ENCODE data around the gene METAP2. TPM values are rescaled to one million over a fixed set of nuclear protein-coding genes. Genes with fewer than 3 reads are reported as not detected.

The METAP2 gene
- total RNA-seq, 1 experiment from 2014 or later = 86.1 TPM

DNA sequence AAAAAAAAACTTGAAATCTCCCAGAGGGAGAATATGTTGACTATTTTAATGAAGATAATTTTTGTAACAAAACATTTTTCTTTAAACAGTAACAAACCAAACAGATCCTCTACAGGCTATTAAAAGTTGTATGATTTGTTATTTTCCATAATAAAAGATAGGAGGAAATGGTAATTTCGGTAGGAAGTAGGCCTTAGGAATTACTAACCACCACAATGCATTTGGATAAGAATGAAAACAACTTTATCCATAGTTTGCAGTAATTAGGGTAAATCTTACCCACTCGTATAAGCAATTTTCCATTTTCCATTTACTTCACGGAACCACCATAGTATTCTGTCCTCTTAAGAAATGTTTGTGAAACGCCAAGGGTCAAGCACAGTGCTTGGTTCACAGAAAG is 71.4 kb downstream of the METAP2 start:
- TF ChIP-seq, protein P1, sequence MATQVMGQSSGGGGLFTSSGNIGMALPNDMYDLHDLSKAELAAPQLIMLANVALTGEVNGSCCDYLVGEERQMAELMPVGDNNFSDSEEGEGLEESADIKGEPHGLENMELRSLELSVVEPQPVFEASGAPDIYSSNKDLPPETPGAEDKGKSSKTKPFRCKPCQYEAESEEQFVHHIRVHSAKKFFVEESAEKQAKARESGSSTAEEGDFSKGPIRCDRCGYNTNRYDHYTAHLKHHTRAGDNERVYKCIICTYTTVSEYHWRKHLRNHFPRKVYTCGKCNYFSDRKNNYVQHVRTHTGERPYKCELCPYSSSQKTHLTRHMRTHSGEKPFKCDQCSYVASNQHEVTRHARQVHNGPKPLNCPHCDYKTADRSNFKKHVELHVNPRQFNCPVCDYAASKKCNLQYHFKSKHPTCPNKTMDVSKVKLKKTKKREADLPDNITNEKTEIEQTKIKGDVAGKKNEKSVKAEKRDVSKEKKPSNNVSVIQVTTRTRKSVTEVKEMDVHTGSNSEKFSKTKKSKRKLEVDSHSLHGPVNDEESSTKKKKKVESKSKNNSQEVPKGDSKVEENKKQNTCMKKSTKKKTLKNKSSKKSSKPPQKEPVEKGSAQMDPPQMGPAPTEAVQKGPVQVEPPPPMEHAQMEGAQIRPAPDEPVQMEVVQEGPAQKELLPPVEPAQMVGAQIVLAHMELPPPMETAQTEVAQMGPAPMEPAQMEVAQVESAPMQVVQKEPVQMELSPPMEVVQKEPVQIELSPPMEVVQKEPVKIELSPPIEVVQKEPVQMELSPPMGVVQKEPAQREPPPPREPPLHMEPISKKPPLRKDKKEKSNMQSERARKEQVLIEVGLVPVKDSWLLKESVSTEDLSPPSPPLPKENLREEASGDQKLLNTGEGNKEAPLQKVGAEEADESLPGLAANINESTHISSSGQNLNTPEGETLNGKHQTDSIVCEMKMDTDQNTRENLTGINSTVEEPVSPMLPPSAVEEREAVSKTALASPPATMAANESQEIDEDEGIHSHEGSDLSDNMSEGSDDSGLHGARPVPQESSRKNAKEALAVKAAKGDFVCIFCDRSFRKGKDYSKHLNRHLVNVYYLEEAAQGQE (IDR thresholded peaks at IDR 0.05; ENCODE audit: insufficient read depth in 1 of 2, low read depth in 2 of 2, low read length in 1 of 2) = no peak
- TF ChIP-seq SIN3A (IDR thresholded peaks at IDR 0.05; ENCODE audit: borderline replicate concordance, insufficient read depth, low read depth, low read length) (no peak), TCF7L2 (IDR thresholded peaks at IDR 0.05; ENCODE audit: low read depth, low read length) (no peak), POLR2AphosphoS5 (IDR thresholded peaks at IDR 0.05; ENCODE audit: low read depth, low read length) (no peak)
- TF ChIP-seq, protein P2, sequence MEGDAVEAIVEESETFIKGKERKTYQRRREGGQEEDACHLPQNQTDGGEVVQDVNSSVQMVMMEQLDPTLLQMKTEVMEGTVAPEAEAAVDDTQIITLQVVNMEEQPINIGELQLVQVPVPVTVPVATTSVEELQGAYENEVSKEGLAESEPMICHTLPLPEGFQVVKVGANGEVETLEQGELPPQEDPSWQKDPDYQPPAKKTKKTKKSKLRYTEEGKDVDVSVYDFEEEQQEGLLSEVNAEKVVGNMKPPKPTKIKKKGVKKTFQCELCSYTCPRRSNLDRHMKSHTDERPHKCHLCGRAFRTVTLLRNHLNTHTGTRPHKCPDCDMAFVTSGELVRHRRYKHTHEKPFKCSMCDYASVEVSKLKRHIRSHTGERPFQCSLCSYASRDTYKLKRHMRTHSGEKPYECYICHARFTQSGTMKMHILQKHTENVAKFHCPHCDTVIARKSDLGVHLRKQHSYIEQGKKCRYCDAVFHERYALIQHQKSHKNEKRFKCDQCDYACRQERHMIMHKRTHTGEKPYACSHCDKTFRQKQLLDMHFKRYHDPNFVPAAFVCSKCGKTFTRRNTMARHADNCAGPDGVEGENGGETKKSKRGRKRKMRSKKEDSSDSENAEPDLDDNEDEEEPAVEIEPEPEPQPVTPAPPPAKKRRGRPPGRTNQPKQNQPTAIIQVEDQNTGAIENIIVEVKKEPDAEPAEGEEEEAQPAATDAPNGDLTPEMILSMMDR (IDR thresholded peaks at IDR 0.05) = no peak
- in situ Hi-C loops (cut with HindIII; ENCODE audit: low pct_unique_long_range_greater_than_20kb, low sequenced_read_pairs) = no loop called here
- no peak overlapping the region for H3K27ac ChIP-seq (ENCODE audit: low read length)
- POLR2A ChIA-PET = interaction anchor here (0.7 kb wide), 1 partner anchor 422 kb away, joined by 3 read pairs; no protein-coding TSS in a partner anchor
- DNase-seq (ENCODE audit: low read depth, low spot score) (no peak), ATAC-seq (no peak)
- peaks cover 12% of the 10 kb centered on the region; the same call in 1 of the 2 replicates for H3K27me3 ChIP-seq (ENCODE audit: control insufficient read depth, insufficient read depth, low read length)
- no peak overlapping the region for H3K4me3 ChIP-seq (ENCODE audit: low read depth in 2 of 2, low read length in 2 of 2)
- BruUV-seq (replicated peaks) = no TSS peak
- CTCF ChIA-PET = no interaction called here
- H3K36me3 ChIP-seq (ENCODE audit: control insufficient read depth, insufficient read depth, low read length) = no peaks in the 10 kb centered on the region
- H3K4me1 ChIP-seq (ENCODE audit: control insufficient read depth, insufficient read depth, low read length) = no peaks in the 10 kb centered on the region
- intact Hi-C loops (cut with micrococcal nuclease; ENCODE audit: unreplicated experiment) = no loop called here
- H3K9me3 ChIP-seq (ENCODE audit: control insufficient read depth, insufficient read depth, low read depth, low read length) = peaks cover 6% of the 10 kb centered on the region; the same call in 1 of the 2 replicates

GRCh38 chr12:95545731-95546490 is 72.0 kb downstream of the METAP2 start:
- in situ Hi-C loops (cut with HindIII; ENCODE audit: low pct_unique_long_range_greater_than_20kb, low sequenced_read_pairs) (no loop called here), intact Hi-C loops (cut with micrococcal nuclease; ENCODE audit: unreplicated experiment) (no loop called here)
- POLR2A ChIA-PET = no interaction called here
- Histone ChIP-seq H3K4me3 (ENCODE audit: low read depth in 2 of 2, low read length in 2 of 2) (no peak overlapping the region), H3K9me3 (ENCODE audit: control insufficient read depth, insufficient read depth, low read depth, low read length) (peaks cover 6% of the 10 kb centered on the region; the same call in 1 of the 2 replicates), H3K36me3 (ENCODE audit: control insufficient read depth, insufficient read depth, low read length) (no peaks in the 10 kb centered on the region), H3K27me3 (ENCODE audit: control insufficient read depth, insufficient read depth, low read length) (peaks cover 12% of the 10 kb centered on the region; the same call in 1 of the 2 replicates), H3K27ac (ENCODE audit: low read length) (no peak overlapping the region), H3K4me1 (ENCODE audit: control insufficient read depth, insufficient read depth, low read length) (no peaks in the 10 kb centered on the region)
- no peak for ATAC-seq
- CTCF ChIA-PET = no interaction called here
- TF ChIP-seq SIN3A (IDR thresholded peaks at IDR 0.05; ENCODE audit: borderline replicate concordance, insufficient read depth, low read depth, low read length) = no peak
- TF ChIP-seq, protein P1 (IDR thresholded peaks at IDR 0.05; ENCODE audit: insufficient read depth in 1 of 2, low read depth in 2 of 2, low read length in 1 of 2) = no peak
- no peak for TF ChIP-seq TCF7L2 (IDR thresholded peaks at IDR 0.05; ENCODE audit: low read depth, low read length)
- no peak for TF ChIP-seq POLR2AphosphoS5 (IDR thresholded peaks at IDR 0.05; ENCODE audit: low read depth, low read length)
- TF ChIP-seq, protein P2 (IDR thresholded peaks at IDR 0.05) = no peak
- BruUV-seq (replicated peaks) = no TSS peak
- no peak for DNase-seq (ENCODE audit: low read depth, low spot score)

Measured in Panc1 (cell line).